Measurements from ENCODE around the gene VPS4A. TPM values are rescaled to one million over a fixed set of nuclear protein-coding genes. Genes with fewer than 3 reads are reported as not detected.

The VPS4A gene
- total RNA-seq, 3 donors from 2014 or later (not counting 1 experiment from before 2014, with no cell fraction given), result 60.5 to 71.5 (median 62.5) TPM

DNA sequence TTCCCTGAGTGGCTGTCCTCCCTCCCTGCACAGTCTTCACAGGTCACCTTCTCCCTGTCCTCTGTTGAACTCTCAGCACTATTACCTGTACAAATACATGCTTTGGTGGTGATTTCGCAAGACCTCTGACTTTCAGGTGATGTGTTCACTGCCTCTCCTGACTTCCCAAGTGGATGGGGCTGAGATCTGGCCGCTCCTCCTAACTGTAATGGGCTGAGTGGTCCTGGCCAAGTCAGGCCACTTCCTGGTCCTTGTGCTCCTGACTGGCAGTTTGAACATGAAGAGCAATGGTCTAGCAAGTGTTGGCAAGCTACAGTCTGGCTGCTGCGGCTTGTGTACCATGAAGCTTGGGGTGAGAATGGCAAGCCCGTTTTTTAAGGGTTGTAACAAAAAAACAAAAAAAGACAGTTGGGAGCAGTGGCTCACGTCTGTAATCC, 52.1 kb downstream of the VPS4A start:
- Histone ChIP-seq H3K27ac (ENCODE audit: low read length) (no peak overlapping the region), H3K27me3 (ENCODE audit: control insufficient read depth, insufficient read depth, low read length) (no peaks in the 10 kb centered on the region), H3K4me3 (ENCODE audit: low read length) (no peak overlapping the region), H3K4me1 (ENCODE audit: control insufficient read depth, insufficient read depth, low read length) (no peaks in the 10 kb centered on the region), H3K9me3 (ENCODE audit: control insufficient read depth, insufficient read depth, low read length) (no peaks in the 10 kb centered on the region), H3K36me3 (ENCODE audit: control insufficient read depth, insufficient read depth, low read length) (peaks cover 38% of the 10 kb centered on the region)
- H3K27me3 Mint-ChIP-seq (ENCODE audit: low read depth in 2 of 2), result no peaks in the 10 kb centered on the region
- TF ChIP-seq, protein P1, sequence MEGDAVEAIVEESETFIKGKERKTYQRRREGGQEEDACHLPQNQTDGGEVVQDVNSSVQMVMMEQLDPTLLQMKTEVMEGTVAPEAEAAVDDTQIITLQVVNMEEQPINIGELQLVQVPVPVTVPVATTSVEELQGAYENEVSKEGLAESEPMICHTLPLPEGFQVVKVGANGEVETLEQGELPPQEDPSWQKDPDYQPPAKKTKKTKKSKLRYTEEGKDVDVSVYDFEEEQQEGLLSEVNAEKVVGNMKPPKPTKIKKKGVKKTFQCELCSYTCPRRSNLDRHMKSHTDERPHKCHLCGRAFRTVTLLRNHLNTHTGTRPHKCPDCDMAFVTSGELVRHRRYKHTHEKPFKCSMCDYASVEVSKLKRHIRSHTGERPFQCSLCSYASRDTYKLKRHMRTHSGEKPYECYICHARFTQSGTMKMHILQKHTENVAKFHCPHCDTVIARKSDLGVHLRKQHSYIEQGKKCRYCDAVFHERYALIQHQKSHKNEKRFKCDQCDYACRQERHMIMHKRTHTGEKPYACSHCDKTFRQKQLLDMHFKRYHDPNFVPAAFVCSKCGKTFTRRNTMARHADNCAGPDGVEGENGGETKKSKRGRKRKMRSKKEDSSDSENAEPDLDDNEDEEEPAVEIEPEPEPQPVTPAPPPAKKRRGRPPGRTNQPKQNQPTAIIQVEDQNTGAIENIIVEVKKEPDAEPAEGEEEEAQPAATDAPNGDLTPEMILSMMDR (IDR thresholded peaks at IDR 0.05), result no peak
- no peak overlapping the region for H3K4me3 Mint-ChIP-seq
- ATAC-seq (no peak), DNase-seq (no peak)
- intact Hi-C loops (cut with micrococcal nuclease), result no loop called here
- H3K9me3 Mint-ChIP-seq, result no peaks in the 10 kb centered on the region
- H3K4me1 Mint-ChIP-seq, result peaks cover 16 to 17% of the 10 kb centered on the region in 2 donors
- WGBS (ENCODE audit: insufficient coverage), result 99% methylated on average over 5 of the region's 5 CpGs
- no peak overlapping the region for H3K27ac Mint-ChIP-seq
- peaks cover 7% of the 10 kb centered on the region for H3K36me3 Mint-ChIP-seq

DNA sequence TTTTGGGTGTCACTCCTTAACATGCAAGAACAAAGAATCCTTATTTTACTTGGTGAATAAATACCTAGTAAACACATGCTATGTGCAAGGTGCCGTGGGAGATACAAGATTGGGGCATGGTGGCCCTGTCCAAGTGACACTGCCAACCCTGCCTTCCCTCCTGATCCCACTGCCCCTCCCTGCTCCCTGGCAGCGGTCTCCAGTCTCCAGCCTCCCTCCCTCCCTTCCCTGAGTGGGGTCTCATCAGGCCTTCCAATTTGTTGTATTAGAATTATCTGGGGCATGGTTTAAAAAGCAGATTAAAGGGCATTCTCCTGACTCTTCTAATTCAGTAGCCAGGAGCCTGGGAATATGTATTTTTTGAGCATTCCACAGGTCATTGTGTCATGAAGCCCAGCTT, 52.9 kb downstream of the VPS4A start:
- ATAC-seq (no peak), DNase-seq (no peak)
- Histone ChIP-seq H3K27me3 (ENCODE audit: control insufficient read depth, insufficient read depth, low read length) (no peaks in the 10 kb centered on the region), H3K36me3 (ENCODE audit: control insufficient read depth, insufficient read depth, low read length) (peaks cover 41% of the 10 kb centered on the region), H3K27ac (ENCODE audit: low read length) (no peak overlapping the region), H3K4me1 (ENCODE audit: control insufficient read depth, insufficient read depth, low read length) (no peaks in the 10 kb centered on the region), H3K4me3 (ENCODE audit: low read length) (no peak overlapping the region), H3K9me3 (ENCODE audit: control insufficient read depth, insufficient read depth, low read length) (no peaks in the 10 kb centered on the region)
- 100% methylated on average over 1 of the region's 2 CpGs for WGBS (ENCODE audit: insufficient coverage)
- no peaks in the 10 kb centered on the region for H3K9me3 Mint-ChIP-seq
- no peak overlapping the region for H3K4me3 Mint-ChIP-seq
- peaks cover 16 to 17% of the 10 kb centered on the region in 2 donors for H3K4me1 Mint-ChIP-seq
- peaks cover 7% of the 10 kb centered on the region for H3K36me3 Mint-ChIP-seq
- no peaks in the 10 kb centered on the region for H3K27me3 Mint-ChIP-seq (ENCODE audit: low read depth in 2 of 2)
- peak overlapping the region in 1 of 2 donors; percentile 45 for H3K27ac Mint-ChIP-seq
- TF ChIP-seq, protein P1 (IDR thresholded peaks at IDR 0.05), result no peak
- intact Hi-C loops (cut with micrococcal nuclease), result no loop called here

DNA sequence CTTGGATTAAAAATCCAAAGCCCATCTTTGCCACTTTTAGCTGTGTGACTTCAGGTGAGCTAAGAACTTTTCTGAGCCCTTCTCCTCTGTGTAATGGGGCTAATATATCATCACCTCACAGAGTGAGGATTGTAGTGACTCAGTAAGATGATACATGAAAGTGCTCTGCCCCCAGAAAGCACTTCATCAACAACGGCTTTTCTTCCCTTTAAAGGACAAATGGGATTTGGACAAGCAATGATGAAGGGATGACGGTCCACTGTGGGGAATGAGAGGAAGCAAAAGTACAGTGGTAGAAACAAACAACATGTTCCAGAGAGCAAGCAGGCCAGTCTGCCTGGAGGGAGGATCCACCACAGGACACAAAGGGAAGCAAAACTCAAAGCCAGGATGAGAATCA, 54.8 kb downstream of the VPS4A start:
- no peak for ATAC-seq
- H3K4me1 ChIP-seq (ENCODE audit: control insufficient read depth, insufficient read depth, low read length), result no peaks in the 10 kb centered on the region
- no peak for DNase-seq
- H3K9me3 ChIP-seq (ENCODE audit: control insufficient read depth, insufficient read depth, low read length), result no peaks in the 10 kb centered on the region
- intact Hi-C loops (cut with micrococcal nuclease), result no loop called here
- Mint-ChIP-seq H3K4me1 (peaks cover 16 to 23% of the 10 kb centered on the region in 2 donors), H3K4me3 (no peak overlapping the region), H3K27me3 (ENCODE audit: low read depth in 2 of 2) (no peaks in the 10 kb centered on the region), H3K27ac (no peak overlapping the region), H3K36me3 (peaks cover 14% of the 10 kb centered on the region), H3K9me3 (no peaks in the 10 kb centered on the region)
- H3K36me3 ChIP-seq (ENCODE audit: control insufficient read depth, insufficient read depth, low read length), result peaks cover 50% of the 10 kb centered on the region
- no peak overlapping the region for H3K27ac ChIP-seq (ENCODE audit: low read length)
- no peaks in the 10 kb centered on the region for H3K27me3 ChIP-seq (ENCODE audit: control insufficient read depth, insufficient read depth, low read length)
- WGBS (ENCODE audit: insufficient coverage), result 100% methylated on average over 2 of the region's 2 CpGs
- H3K4me3 ChIP-seq (ENCODE audit: low read length), result no peak overlapping the region
- TF ChIP-seq, protein P1 (IDR thresholded peaks at IDR 0.05), result no peak

DNA sequence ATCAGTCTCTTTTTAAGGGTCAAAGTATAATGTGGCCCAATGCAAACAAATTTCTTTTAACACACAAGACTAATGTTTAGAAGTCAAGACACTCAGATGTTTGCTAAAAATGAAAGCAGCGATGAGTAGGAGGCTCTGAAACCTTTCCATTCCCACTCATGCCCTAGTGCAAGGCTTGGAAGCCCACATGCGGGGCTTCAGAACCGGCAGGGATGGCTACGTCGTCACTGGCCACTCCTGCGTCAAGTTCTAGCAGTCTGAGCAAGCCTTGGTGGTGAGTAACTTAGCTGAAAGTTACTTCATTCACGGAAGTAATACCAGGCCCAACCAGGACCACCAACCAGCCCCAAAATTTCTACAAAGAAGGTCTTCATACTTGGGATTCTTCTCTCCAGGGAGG, 55.3 kb downstream of the VPS4A start:
- Histone ChIP-seq H3K9me3 (ENCODE audit: control insufficient read depth, insufficient read depth, low read length) (no peaks in the 10 kb centered on the region), H3K27ac (ENCODE audit: low read length) (no peak overlapping the region), H3K36me3 (ENCODE audit: control insufficient read depth, insufficient read depth, low read length) (peaks cover 54% of the 10 kb centered on the region), H3K4me1 (ENCODE audit: control insufficient read depth, insufficient read depth, low read length) (no peaks in the 10 kb centered on the region), H3K4me3 (ENCODE audit: low read length) (no peak overlapping the region), H3K27me3 (ENCODE audit: control insufficient read depth, insufficient read depth, low read length) (no peaks in the 10 kb centered on the region)
- H3K27ac Mint-ChIP-seq, result no peak overlapping the region
- H3K27me3 Mint-ChIP-seq (ENCODE audit: low read depth in 2 of 2), result no peaks in the 10 kb centered on the region
- no peak overlapping the region for H3K4me3 Mint-ChIP-seq
- peaks cover 17% of the 10 kb centered on the region for H3K36me3 Mint-ChIP-seq
- H3K4me1 Mint-ChIP-seq, result peaks cover 16 to 21% of the 10 kb centered on the region in 2 donors
- DNase-seq (no peak), ATAC-seq (no peak)
- TF ChIP-seq, protein P1 (IDR thresholded peaks at IDR 0.05), result no peak
- intact Hi-C loops (cut with micrococcal nuclease), result no loop called here
- no peaks in the 10 kb centered on the region for H3K9me3 Mint-ChIP-seq
- 93% methylated on average over 6 of the region's 7 CpGs for WGBS (ENCODE audit: insufficient coverage)

Data from natural killer cell (primary cell).